Adrenal gland (tissue), 12 donors: ENCODE results near the gene TMEM232. TPM values are rescaled to one million over a fixed set of nuclear protein-coding genes. Genes with fewer than 3 reads are reported as not detected.
"Not testable (repeated sequence)": the region's sequence is repeated elsewhere in the genome, so short reads cannot be mapped to it uniquely, and the experiment has no call there.

ENCODE experiments used
- DNase-seq, 7 donors: peaks; one replicate each; pipeline ENCODE4 v3.0.0-alpha.2; 2019 to 2020
- H3K27ac ChIP-seq, 5 donors: fragments of 200-600 bp; sonication (generic) in 4 of 5; 1 replicate in 3 of 5; 2 replicates in 2 of 5; pipeline versions ENCODE4 v1.5.1 to v1.8.0; 2016 to 2020; ENCODE audit warnings: mild to moderate bottlenecking in 1 of 5
- H3K27me3 ChIP-seq: fragments of 200-600 bp; 2 replicates; pipeline ENCODE4 v1.8.0; 2021
- H3K36me3 ChIP-seq, 2 donors: fragments of 200-600 bp; replicated peaks in 1 of 2; 1 replicate in 1 of 2; 2 replicates in 1 of 2; pipeline versions ENCODE4 v1.5.1 to v1.8.0; 2018 to 2022
- H3K4me1 ChIP-seq, 2 donors: fragments of 200-600 bp; replicated peaks in 1 of 2; 1 replicate in 1 of 2; 2 replicates in 1 of 2; pipeline versions ENCODE4 v1.5.1 to v1.8.0; 2018 to 2021
- H3K4me3 ChIP-seq, 4 donors: fragments of 200-600 bp; sonication (generic) in 3 of 4; one replicate each; pipeline ENCODE4 v1.5.1; 2016 to 2018
- H3K9me3 ChIP-seq, 3 donors: fragments of 200-600 bp; sonication (generic) in 1 of 3; replicated peaks in 1 of 3; 1 replicate in 2 of 3; 2 replicates in 1 of 3; pipeline versions ENCODE4 v1.5.1 to v1.8.0; 2016 to 2021
- POLR2A ChIP-seq, 2 donors: fragments of 450-650 bp; IDR thresholded peaks; one replicate each; pipeline ENCODE4 v1.6.1; 2017; ENCODE audit warnings: antibody characterized with exemption in 2 of 2, mild to moderate bottlenecking in 2 of 2, moderate library complexity in 1 of 2
- WGBS, 4 donors: extraction: QIAGEN DNeasy Blood & Tissue Kit in 2 of 4; methylation state at CpG; one replicate each; pipeline versions ENCODE4 v1.1.5 to v1.1.7; 2013 to 2017; 5-methylcytosine and 5-hydroxymethylcytosine counted together
- intact Hi-C, 2 donors: fragments of 100-400 bp; cut with DNase I; formaldehyde crosslinking; loops; one replicate each; pipeline versions ENCODE4 v1.14.1 to v1.15.0; 2022 to 2023
- polyA plus RNA-seq, 3 donors: library from polyadenylated mRNA; stranded (reverse); fragments of 200-250 nt in 2 of 3; fragments of 350-450 nt in 1 of 3; fragmentation: Illumina TruSeq in 1 of 3; extraction: RNeasy Lipid Tissue Mini Kit (QIAGEN cat#74804) in 1 of 3; gene quantifications; one replicate each; pipeline ENCODE4 v1.2.3, GENCODE V29; 2013 to 2014
- total RNA-seq, 9 donors: library from RNA; depleted of rRNA in 4 of 9; stranded (reverse); fragments of >200 nt in 4 of 9; fragments of 120-200 nt in 1 of 9; fragmentation: NEBNext Ultra II Directional in 1 of 9; extraction: Animal tissue kit (Norgen Biotek cat#: 25700) in 1 of 9; gene quantifications; one replicate each; pipeline versions ENCODE4 v1.1.0 to v1.2.4, GENCODE V29; 2013 to 2023
- TF ChIP-seq, protein P1 (sequence below), 6 experiments: fragments of 450-650 bp in 4 of 6; fragments of 200-600 bp in 2 of 6; sonication (generic) in 1 of 6; IDR thresholded peaks; 1 replicate in 5 of 6; 2 replicates in 1 of 6; pipeline versions ENCODE4 v1.5.1 to v1.8.0; 2016 to 2021; ENCODE audit warnings: antibody characterized with exemption in 6 of 6, mild to moderate bottlenecking in 2 of 6, moderate library complexity in 1 of 6
- donor health status: healthy with polysubstance abuse.
- donor health status: Bipolar disorder and iron deficiency.
- donor health status: DM: yes; HTN: yes; CAD: no.
- donor health status: DM: no; HTN: no; CAD: no.
- donor health status: DM: no; HTN: no; CAD: no.
- donor health status: DM: yes; HTN: yes; CAD: no.

The TMEM232 gene
- total and polyA plus RNA-seq, 12 donors, result 0.96 to 16.6 (median 4.5) TPM

DNA sequence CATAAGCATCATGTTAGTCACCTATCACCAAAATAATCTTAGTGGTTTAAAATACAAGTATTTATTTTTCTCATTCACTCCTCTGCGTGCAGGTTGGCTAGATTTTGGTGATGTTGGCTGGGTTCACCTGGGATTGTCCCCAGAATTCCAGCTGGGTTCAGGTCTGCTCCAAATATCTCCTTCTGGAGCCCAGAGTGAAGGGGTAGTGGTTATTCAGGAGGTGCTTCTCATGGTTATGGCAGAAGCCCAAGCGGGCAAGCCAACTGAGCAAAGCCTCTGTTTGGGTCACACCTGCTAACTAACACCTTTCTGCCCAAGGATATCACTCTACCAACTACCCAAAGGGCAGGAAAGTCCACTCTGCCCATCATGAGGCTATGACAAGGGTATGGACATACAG lies 7.6 kb upstream of the TMEM232 start:
- Histone ChIP-seq H3K4me3 (no peak overlapping the region), H3K27ac (no peak overlapping the region), H3K9me3 (no peaks in the 10 kb centered on the region), H3K4me1 (peaks cover 0 to 4% of the 10 kb centered on the region in 2 donors), H3K27me3 (no peaks in the 10 kb centered on the region), H3K36me3 (no peaks in the 10 kb centered on the region)
- WGBS, 4 donors, result 86 to 97% (median 91%) methylated on average over 2 of the region's 2 CpGs
- DNase-seq, result no peak
- TF ChIP-seq POLR2A (IDR thresholded peaks at IDR 0.05), result no peak
- TF ChIP-seq, protein P1, sequence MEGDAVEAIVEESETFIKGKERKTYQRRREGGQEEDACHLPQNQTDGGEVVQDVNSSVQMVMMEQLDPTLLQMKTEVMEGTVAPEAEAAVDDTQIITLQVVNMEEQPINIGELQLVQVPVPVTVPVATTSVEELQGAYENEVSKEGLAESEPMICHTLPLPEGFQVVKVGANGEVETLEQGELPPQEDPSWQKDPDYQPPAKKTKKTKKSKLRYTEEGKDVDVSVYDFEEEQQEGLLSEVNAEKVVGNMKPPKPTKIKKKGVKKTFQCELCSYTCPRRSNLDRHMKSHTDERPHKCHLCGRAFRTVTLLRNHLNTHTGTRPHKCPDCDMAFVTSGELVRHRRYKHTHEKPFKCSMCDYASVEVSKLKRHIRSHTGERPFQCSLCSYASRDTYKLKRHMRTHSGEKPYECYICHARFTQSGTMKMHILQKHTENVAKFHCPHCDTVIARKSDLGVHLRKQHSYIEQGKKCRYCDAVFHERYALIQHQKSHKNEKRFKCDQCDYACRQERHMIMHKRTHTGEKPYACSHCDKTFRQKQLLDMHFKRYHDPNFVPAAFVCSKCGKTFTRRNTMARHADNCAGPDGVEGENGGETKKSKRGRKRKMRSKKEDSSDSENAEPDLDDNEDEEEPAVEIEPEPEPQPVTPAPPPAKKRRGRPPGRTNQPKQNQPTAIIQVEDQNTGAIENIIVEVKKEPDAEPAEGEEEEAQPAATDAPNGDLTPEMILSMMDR (IDR thresholded peaks at IDR 0.05), result no peak
- intact Hi-C loops, result no loop called here

DNA sequence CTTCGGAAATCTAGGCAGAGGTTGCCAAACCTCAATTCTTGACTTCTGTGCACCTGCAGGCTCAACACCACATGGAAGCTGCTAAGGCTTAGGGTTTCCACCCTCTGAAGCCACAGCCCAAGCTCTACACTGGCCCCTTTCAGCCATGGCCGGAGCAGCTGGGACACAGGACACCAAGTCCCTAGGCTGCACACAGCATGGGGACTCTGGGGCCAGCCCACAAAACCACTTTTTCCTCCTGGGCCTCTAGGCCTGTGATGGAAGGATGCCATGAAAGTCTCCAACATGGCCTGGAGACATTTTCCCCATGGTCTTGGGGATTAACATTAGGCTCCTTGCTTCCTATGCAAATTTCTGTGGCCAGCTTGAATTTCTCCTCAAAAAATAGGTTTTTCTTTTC lies 5.0 kb upstream of the TMEM232 start:
- H3K36me3 ChIP-seq, H3K27ac ChIP-seq, H3K4me1 ChIP-seq, intact Hi-C loops, H3K4me3 ChIP-seq, H3K9me3 ChIP-seq, H3K27me3 ChIP-seq, DNase-seq: not testable (repeated sequence)
- 92 to 100% (median 95%) methylated on average over 2 of the region's 2 CpGs; no CpG with 5 or more reads in 1 of the 4 donors for WGBS, 4 donors

DNA sequence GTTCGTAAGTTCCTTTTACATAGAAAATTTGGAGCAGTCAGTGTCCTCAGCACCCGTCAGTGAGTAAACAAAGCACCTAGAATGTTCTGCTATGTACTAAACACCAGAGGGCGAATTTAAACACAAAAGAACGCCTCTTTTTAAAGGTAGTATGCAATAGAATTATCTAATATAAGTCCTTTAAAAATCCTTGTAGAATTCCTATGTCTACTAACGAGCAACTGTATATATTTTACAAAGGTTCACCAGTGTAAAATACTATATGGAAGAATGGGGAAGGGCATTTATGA lies 499 bp upstream of the TMEM232 start:
- Histone ChIP-seq H3K27me3 (no peaks in the 10 kb centered on the region), H3K4me3 (peak overlapping the region in 2 of 4 donors; percentile 21 to 49), H3K9me3 (no peaks in the 10 kb centered on the region), H3K36me3 (no peaks in the 10 kb centered on the region), H3K27ac (peak overlapping the region in 1 of 5 donors; percentile 35), H3K4me1 (no peaks in the 10 kb centered on the region)
- intact Hi-C loops, result no loop called here
- no peak for TF ChIP-seq POLR2A (IDR thresholded peaks at IDR 0.05)
- TF ChIP-seq, protein P1 (IDR thresholded peaks at IDR 0.05), result peak in 1 of 6 experiments; percentile 33
- WGBS, 4 donors, result 42 to 58% (median 50%) methylated on average over 5 of the region's 5 CpGs
- no peak for DNase-seq

DNA sequence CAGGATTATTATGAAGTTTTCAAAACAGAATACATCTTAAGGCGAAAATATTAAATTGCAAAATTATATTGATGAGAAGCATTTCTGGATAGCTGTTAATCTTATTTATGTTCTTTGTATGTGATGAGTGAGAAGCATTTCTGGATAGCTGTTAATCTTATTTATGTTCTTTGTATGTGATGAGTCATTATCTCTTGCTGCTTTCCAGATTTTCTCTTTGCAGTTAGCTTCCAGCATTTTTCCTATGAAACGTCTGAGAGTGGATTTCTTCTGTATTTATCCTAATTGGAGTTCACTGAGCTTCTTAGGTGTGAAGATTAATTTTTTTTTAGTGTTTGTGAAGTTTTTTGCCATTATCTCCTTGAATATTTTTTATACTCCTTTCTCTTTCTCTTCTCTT lies 8.2 kb downstream of the TMEM232 start:
- Histone ChIP-seq H3K36me3 (no peaks in the 10 kb centered on the region), H3K27ac (no peak overlapping the region), H3K9me3 (no peaks in the 10 kb centered on the region), H3K27me3 (no peaks in the 10 kb centered on the region), H3K4me3 (no peak overlapping the region), H3K4me1 (no peaks in the 10 kb centered on the region)
- no peak for DNase-seq
- 52 to 63% (median 61%) methylated on average over 2 of the region's 2 CpGs for WGBS, 4 donors
- no peak for TF ChIP-seq POLR2A (IDR thresholded peaks at IDR 0.05)
- TF ChIP-seq, protein P1 (IDR thresholded peaks at IDR 0.05), result no peak
- intact Hi-C loops, result no loop called here
